Panc1 (cell line): ENCODE data around the gene MAPKAPK5. TPM values are rescaled to one million over a fixed set of nuclear protein-coding genes. Genes with fewer than 3 reads are reported as not detected.
A peak's percentile ranks its signal among the peaks of the same experiment; 100 is the strongest.

Experiments
- ATAC-seq: fragments of 200-7000 bp; cut with Tn5 transposase; 2 replicates; pipeline ENCODE4 v1.9.1; 2020; ENCODE audit warnings: mild to moderate bottlenecking, moderate library complexity
- Bru-seq: library from RNA; stranded (reverse); fragments of 400-500 nt; gene quantifications from one replicate; lab custom pipeline; 2021; lab: Mats Ljungman, UMichigan
- BruChase-seq, 2 experiments: library from RNA; stranded (reverse); fragments of 400-500 nt; gene quantifications; one replicate each; lab custom pipeline; 2021; lab: Mats Ljungman, UMichigan
- BruUV-seq: library from RNA; stranded (reverse); fragments of 400-500 nt; replicated peaks from 2 replicates; lab custom pipeline; 2021; lab: Mats Ljungman, UMichigan
- CTCF ChIA-PET: fragments of 300-600 bp; sonication (Branson Sonifier 250); formaldehyde crosslinking; loops from one replicate; lab custom pipeline; 2022; ENCODE audit warnings: antibody characterized with exemption; lab: Charles Lee
- POLR2A ChIA-PET: fragments of 300-600 bp; sonication (Branson Sonifier 250); formaldehyde crosslinking; loops from one replicate; lab custom pipeline; 2022; ENCODE audit warnings: antibody characterized with exemption; lab: Charles Lee
- DNase-seq: peaks from one replicate; pipeline ENCODE4 v3.0.0-alpha.2; 2010; ENCODE audit warnings: low read depth, low spot score
- H3K27ac ChIP-seq: 2 replicates; pipeline ENCODE4 v1.5.1; 2011; ENCODE audit warnings: mild to moderate bottlenecking, low read length, inconsistent platforms
- H3K27me3 ChIP-seq: fragments of 200-500 bp; sonication (Bioruptor generic); 2 replicates; pipeline ENCODE4 v1.6.0; 2014; ENCODE audit warnings: low read length, inconsistent platforms; ENCODE audit not compliant: control insufficient read depth, insufficient read depth
- H3K36me3 ChIP-seq: fragments of 200-500 bp; sonication (Bioruptor generic); 2 replicates; pipeline ENCODE4 v1.5.1; 2014; ENCODE audit warnings: inconsistent platforms, mild to moderate bottlenecking, low read length, moderate library complexity; ENCODE audit not compliant: control insufficient read depth, insufficient read depth
- H3K4me1 ChIP-seq: 2 replicates; pipeline ENCODE4 v1.5.1; 2011; ENCODE audit warnings: inconsistent platforms, mild to moderate bottlenecking, low read length, moderate library complexity; ENCODE audit not compliant: control insufficient read depth, insufficient read depth
- H3K4me3 ChIP-seq, 2 experiments: 2 replicates each; pipeline ENCODE4 v1.5.1; 2011 to 2012; ENCODE audit warnings: low read depth in 2 of 2, low read length in 2 of 2, mild to moderate bottlenecking in 2 of 2, inconsistent platforms in 1 of 2, moderate library complexity in 1 of 2
- H3K9me3 ChIP-seq: fragments of 200-500 bp; sonication (Bioruptor generic); 2 replicates; pipeline ENCODE4 v1.5.1; 2014; ENCODE audit warnings: low read depth, mild to moderate bottlenecking, inconsistent platforms, low read length, moderate library complexity; ENCODE audit not compliant: control insufficient read depth, insufficient read depth
- POLR2AphosphoS5 ChIP-seq: IDR thresholded peaks from 2 replicates; pipeline ENCODE4 v1.6.1; 2012; ENCODE audit warnings: mild to moderate bottlenecking, low read depth, low read length, moderate library complexity
- SIN3A ChIP-seq: IDR thresholded peaks from 2 replicates; pipeline ENCODE4 v1.6.1; 2012; ENCODE audit warnings: low read depth, mild to moderate bottlenecking, low read length, moderate library complexity, borderline replicate concordance; ENCODE audit not compliant: insufficient read depth
- TCF7L2 ChIP-seq: IDR thresholded peaks from 2 replicates; pipeline ENCODE4 v1.6.1; 2011; ENCODE audit warnings: mild to moderate bottlenecking, low read depth, low read length, inconsistent platforms
- in situ Hi-C: cut with HindIII; loops from 2 replicates; pipeline ENCODE4 v1.10.0; 2016; ENCODE audit warnings: low sequenced_read_pairs, low pct_unique_long_range_greater_than_20kb
- intact Hi-C: fragments of 100-400 bp; cut with micrococcal nuclease; formaldehyde crosslinking; loops from one replicate; pipeline ENCODE4 v1.10.0; 2022; ENCODE audit not compliant: unreplicated experiment
- long read RNA-seq: library from polyadenylated mRNA; unstranded; transcript quantifications from one replicate; pipeline ENCODE4 v2.0.0, GENCODE V29; 2021; ENCODE audit not compliant: unreplicated experiment
- polyA plus RNA-seq: library from polyadenylated mRNA; unstranded; fragments of >200 nt; gene quantifications from one replicate; pipeline ENCODE4 v1.2.1, GENCODE V29; 2012; ENCODE audit warnings: missing spikeins; ENCODE audit not compliant: insufficient read length
- total RNA-seq: library from RNA; stranded (reverse); gene quantifications from one replicate; pipeline ENCODE4 v1.2.1, GENCODE V29; 2021; ENCODE audit not compliant: unreplicated experiment
- TF ChIP-seq, protein P1 (sequence below), 2 experiments: IDR thresholded peaks; 2 replicates each; pipeline ENCODE4 v1.6.1; 2011 to 2012; ENCODE audit warnings: low read depth in 2 of 2, control low read depth in 1 of 2, low read length in 1 of 2, mild to moderate bottlenecking in 1 of 2, moderate library complexity in 1 of 2; ENCODE audit not compliant: insufficient read depth in 1 of 2
- TF ChIP-seq, protein P2 (sequence below): fragments of 450-650 bp; IDR thresholded peaks from 2 replicates; pipeline ENCODE4 v1.5.1; 2017; ENCODE audit warnings: mild to moderate bottlenecking

The MAPKAPK5 gene, protein sequence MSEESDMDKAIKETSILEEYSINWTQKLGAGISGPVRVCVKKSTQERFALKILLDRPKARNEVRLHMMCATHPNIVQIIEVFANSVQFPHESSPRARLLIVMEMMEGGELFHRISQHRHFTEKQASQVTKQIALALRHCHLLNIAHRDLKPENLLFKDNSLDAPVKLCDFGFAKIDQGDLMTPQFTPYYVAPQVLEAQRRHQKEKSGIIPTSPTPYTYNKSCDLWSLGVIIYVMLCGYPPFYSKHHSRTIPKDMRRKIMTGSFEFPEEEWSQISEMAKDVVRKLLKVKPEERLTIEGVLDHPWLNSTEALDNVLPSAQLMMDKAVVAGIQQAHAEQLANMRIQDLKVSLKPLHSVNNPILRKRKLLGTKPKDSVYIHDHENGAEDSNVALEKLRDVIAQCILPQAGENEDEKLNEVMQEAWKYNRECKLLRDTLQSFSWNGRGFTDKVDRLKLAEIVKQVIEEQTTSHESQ
- total RNA-seq: 49.7 TPM
- 31.6 TPM for polyA plus RNA-seq
- percentile 88 among the genes with signal in this experiment for Bru-seq, nascent RNA
- BruChase-seq, experiment 1, labeled RNA remaining after a 2-hour chase: percentile 82 among the genes with signal in this experiment
- percentile 82 among the genes with signal in this experiment for BruChase-seq, experiment 2, labeled RNA remaining after a 6-hour chase
- long read RNA-seq, full-length matches to known transcripts: 60 of 110 reads
- long read RNA-seq, partial matches to known transcripts: 4 of 110 reads
- long read RNA-seq, other reads (novel, unspliced or antisense): 46 of 110 reads

DNA sequence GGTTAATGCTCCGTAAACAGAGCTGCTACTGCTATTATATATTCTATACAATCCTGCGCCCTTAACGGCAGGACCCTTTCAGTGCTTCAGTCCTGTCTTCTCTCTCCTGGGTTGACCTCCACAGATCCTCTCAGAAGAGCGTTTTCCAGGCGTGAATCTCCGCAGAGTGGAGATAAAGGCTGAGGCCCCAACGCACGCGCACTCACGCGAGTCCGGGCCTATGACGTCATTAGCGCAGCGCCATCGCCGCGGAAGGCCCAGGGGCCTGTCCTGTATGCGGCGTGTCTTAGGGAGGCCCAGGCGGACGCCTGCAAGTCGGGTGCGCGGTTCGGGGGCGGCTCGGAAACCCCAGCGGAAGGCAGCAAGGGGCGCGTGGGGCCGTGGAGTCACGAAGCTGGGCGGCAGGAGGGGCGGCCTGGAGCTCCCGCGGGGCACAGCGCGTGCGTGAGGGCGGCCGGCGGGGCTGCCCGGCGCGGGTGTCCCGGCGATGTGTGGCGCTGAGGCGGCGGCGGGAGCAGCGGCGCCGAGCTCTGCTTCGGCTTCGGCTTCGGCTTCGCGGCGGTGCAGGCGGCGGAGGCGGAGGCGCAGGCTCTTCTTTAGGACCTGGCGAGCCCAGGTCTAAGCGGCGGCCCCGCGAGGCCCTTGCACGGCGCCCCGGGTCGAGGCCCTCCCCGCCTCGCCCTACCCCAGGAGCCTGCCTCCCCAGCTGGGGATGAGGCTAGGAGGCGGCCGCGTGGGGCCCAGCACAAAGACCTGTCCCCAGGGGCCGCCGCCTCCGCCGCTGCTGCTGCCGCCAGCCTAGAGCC is at the start of gene MAPKAPK5:
Gene MAPKAPK5, plus strand, starts transcription at position 479 of the 806 bp plus-strand sequence. CDS start 506 bp downstream, outside the sequence.
- Histone ChIP-seq H3K27me3 (no peaks in the 10 kb centered on the region), H3K4me1 (peaks cover 12% of the 10 kb centered on the region; the same call in 1 of the 2 replicates), H3K9me3 (no peaks in the 10 kb centered on the region), H3K36me3 (peaks cover 3% of the 10 kb centered on the region; the same call in 1 of the 2 replicates), H3K4me3 (peak within 1 kb of the TSS; percentile 97 to 99), H3K27ac (peak within 1 kb of the TSS; percentile 99)
- BruUV-seq: no TSS peak
- ATAC-seq: peak; percentile 95
- peak; percentile 61 for DNase-seq
- ChIA-PET POLR2A (interaction anchor here (0.6 to 1.0 kb wide), 2 partner anchors 10 to 171 kb away, joined by 3 read pairs; partner anchors contain the start of genes ERP29 and TMEM116), CTCF (no interaction called here)
- peak; percentile 96 for TF ChIP-seq POLR2AphosphoS5
- peak; percentile 59; the same call in 1 of the 2 replicates for TF ChIP-seq SIN3A
- TF ChIP-seq, protein P1, sequence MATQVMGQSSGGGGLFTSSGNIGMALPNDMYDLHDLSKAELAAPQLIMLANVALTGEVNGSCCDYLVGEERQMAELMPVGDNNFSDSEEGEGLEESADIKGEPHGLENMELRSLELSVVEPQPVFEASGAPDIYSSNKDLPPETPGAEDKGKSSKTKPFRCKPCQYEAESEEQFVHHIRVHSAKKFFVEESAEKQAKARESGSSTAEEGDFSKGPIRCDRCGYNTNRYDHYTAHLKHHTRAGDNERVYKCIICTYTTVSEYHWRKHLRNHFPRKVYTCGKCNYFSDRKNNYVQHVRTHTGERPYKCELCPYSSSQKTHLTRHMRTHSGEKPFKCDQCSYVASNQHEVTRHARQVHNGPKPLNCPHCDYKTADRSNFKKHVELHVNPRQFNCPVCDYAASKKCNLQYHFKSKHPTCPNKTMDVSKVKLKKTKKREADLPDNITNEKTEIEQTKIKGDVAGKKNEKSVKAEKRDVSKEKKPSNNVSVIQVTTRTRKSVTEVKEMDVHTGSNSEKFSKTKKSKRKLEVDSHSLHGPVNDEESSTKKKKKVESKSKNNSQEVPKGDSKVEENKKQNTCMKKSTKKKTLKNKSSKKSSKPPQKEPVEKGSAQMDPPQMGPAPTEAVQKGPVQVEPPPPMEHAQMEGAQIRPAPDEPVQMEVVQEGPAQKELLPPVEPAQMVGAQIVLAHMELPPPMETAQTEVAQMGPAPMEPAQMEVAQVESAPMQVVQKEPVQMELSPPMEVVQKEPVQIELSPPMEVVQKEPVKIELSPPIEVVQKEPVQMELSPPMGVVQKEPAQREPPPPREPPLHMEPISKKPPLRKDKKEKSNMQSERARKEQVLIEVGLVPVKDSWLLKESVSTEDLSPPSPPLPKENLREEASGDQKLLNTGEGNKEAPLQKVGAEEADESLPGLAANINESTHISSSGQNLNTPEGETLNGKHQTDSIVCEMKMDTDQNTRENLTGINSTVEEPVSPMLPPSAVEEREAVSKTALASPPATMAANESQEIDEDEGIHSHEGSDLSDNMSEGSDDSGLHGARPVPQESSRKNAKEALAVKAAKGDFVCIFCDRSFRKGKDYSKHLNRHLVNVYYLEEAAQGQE (IDR thresholded peaks at IDR 0.05; ENCODE audit: insufficient read depth in 1 of 2, low read depth in 2 of 2, low read length in 1 of 2): no peak
- in situ Hi-C loops (no loop called here), intact Hi-C loops (no loop called here)

DNA sequence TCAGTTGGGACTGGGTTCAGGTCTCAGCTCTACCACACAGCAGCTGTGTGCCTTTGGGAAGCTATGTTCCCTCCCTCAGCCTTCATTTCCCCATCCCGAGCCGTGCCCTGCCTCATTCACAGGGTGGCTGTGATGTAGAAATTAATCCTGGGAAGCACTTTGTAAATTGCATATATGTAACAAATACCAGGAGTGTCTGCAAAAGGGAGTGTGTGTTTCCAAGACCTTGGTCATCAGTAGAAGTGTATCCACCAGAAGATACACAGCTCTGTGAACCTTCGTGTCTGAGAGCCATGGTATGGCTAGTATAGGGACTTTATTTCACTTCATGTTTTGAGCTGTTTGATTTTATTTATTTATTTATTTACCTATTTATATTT is 49.2 kb upstream of the MAPKAPK5 start:
- CTCF ChIA-PET: no interaction called here
- Histone ChIP-seq H3K27me3 (no peaks in the 10 kb centered on the region), H3K27ac (no peak overlapping the region), H3K36me3 (no peaks in the 10 kb centered on the region), H3K9me3 (no peaks in the 10 kb centered on the region), H3K4me1 (peaks cover 2% of the 10 kb centered on the region; the same call in 1 of the 2 replicates), H3K4me3 (no peak overlapping the region)
- DNase-seq (no peak), ATAC-seq (no peak)
- intact Hi-C loops: no loop called here
- in situ Hi-C loops: no loop called here
- POLR2A ChIA-PET: no interaction called here
- no TSS peak for BruUV-seq
- TF ChIP-seq TCF7L2 (no peak), SIN3A (no peak), POLR2AphosphoS5 (no peak)
- TF ChIP-seq, protein P1 (IDR thresholded peaks at IDR 0.05; ENCODE audit: insufficient read depth in 1 of 2, low read depth in 2 of 2, low read length in 1 of 2): no peak
- TF ChIP-seq, protein P2, sequence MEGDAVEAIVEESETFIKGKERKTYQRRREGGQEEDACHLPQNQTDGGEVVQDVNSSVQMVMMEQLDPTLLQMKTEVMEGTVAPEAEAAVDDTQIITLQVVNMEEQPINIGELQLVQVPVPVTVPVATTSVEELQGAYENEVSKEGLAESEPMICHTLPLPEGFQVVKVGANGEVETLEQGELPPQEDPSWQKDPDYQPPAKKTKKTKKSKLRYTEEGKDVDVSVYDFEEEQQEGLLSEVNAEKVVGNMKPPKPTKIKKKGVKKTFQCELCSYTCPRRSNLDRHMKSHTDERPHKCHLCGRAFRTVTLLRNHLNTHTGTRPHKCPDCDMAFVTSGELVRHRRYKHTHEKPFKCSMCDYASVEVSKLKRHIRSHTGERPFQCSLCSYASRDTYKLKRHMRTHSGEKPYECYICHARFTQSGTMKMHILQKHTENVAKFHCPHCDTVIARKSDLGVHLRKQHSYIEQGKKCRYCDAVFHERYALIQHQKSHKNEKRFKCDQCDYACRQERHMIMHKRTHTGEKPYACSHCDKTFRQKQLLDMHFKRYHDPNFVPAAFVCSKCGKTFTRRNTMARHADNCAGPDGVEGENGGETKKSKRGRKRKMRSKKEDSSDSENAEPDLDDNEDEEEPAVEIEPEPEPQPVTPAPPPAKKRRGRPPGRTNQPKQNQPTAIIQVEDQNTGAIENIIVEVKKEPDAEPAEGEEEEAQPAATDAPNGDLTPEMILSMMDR: no peak
